GM12878 (cell line): Measurements from ENCODE around the gene NFU1. TPM values are rescaled to one million over a fixed set of nuclear protein-coding genes. Genes with fewer than 3 reads are reported as not detected.

Experiments used
- ATAC-seq: fragments of 200-7000 bp; cut with Tn5 transposase; 3 replicates; pipeline ENCODE4 v1.9.1; 2020; ENCODE audit warnings: mild to moderate bottlenecking, moderate library complexity
- BruUV-seq: library from RNA; stranded (reverse); fragments of 400-500 nt; replicated peaks from 2 replicates; lab custom pipeline; 2021; lab: Mats Ljungman, UMichigan
- CTCF ChIA-PET: fragments of 300-600 bp; sonication (Branson Sonifier 250); formaldehyde crosslinking; extraction: SDS; loops from one replicate; lab custom pipeline; 2021; ENCODE audit warnings: inconsistent platforms; lab: Yijun Ruan, JAX
- POLR2A ChIA-PET: fragments of 350-600 bp; formaldehyde crosslinking; extraction: SDS; loops from one replicate; lab custom pipeline; 2021; ENCODE audit warnings: inconsistent platforms; lab: Charles Lee
- RAD21 ChIA-PET: fragments of 300-600 bp; sonication (Branson Sonifier 250); formaldehyde crosslinking; loops from one replicate; lab custom pipeline; 2023; ENCODE audit warnings: antibody characterized with exemption; ENCODE audit not compliant: unreplicated experiment; lab: Charles Lee
- SMC1A ChIA-PET: fragments of 300-600 bp; sonication (Branson Sonifier 250); formaldehyde crosslinking; loops from one replicate; lab custom pipeline; 2023; ENCODE audit not compliant: unreplicated experiment, uncharacterized antibody; lab: Charles Lee
- DNase-seq: peaks from one replicate; pipeline ENCODE4 v3.0.0-alpha.2; 2011; ENCODE audit warnings: low read depth, low spot score
- FAIRE-seq: peaks from 3 replicates; lab custom pipeline; 2011; peaks lifted over from hg19 to GRCh38; lab: Jason Lieb, UNC
- H2AFZ ChIP-seq: 2 replicates; pipeline ENCODE4 v1.6.0; 2011; ENCODE audit warnings: low read depth, low read length, control low read depth; ENCODE audit not compliant: control insufficient read depth
- H3K27ac ChIP-seq: 2 replicates; pipeline ENCODE4 v1.5.1; 2011; ENCODE audit warnings: control low read depth; ENCODE audit not compliant: control insufficient read depth, insufficient read depth
- H3K27me3 ChIP-seq, 2 experiments: replicated peaks in 1 of 2; 2 replicates each; pipeline versions ENCODE4 v1.6.0 to v1.6.1; 2011; ENCODE audit warnings: low read length in 1 of 2; ENCODE audit not compliant: control insufficient read depth in 2 of 2, insufficient read depth in 2 of 2
- H3K36me3 ChIP-seq, 2 experiments: 2 replicates each; pipeline ENCODE4 v1.5.1; 2011; ENCODE audit warnings: low read length in 1 of 2; ENCODE audit not compliant: control insufficient read depth in 2 of 2, insufficient read depth in 2 of 2
- H3K4me1 ChIP-seq: 2 replicates; pipeline ENCODE4 v1.6.1; 2011; ENCODE audit warnings: mild to moderate bottlenecking, low read length, moderate library complexity, mixed read lengths; ENCODE audit not compliant: control insufficient read depth, insufficient read depth
- H3K4me2 ChIP-seq: 2 replicates; pipeline ENCODE4 v1.6.0; 2011; ENCODE audit warnings: control low read depth; ENCODE audit not compliant: control insufficient read depth, insufficient read depth
- H3K4me3 ChIP-seq: fragments of 200-600 bp; sonication (generic); 2 replicates; pipeline ENCODE4 v1.5.1; 2016
- H3K79me2 ChIP-seq: 2 replicates; pipeline ENCODE4 v1.6.0; 2011; ENCODE audit warnings: low read length; ENCODE audit not compliant: control insufficient read depth, insufficient read depth
- H3K9ac ChIP-seq: 2 replicates; pipeline ENCODE4 v1.8.0; 2011; ENCODE audit warnings: low read length, control low read depth, mixed read lengths; ENCODE audit not compliant: control insufficient read depth, insufficient read depth
- H3K9me3 ChIP-seq: replicated peaks from 3 replicates; pipeline ENCODE4 v1.5.1; 2011; ENCODE audit warnings: mild to moderate bottlenecking, low read length; ENCODE audit not compliant: control insufficient read depth, insufficient read depth
- H4K20me1 ChIP-seq: 2 replicates; pipeline ENCODE4 v1.6.0; 2011; ENCODE audit not compliant: control insufficient read depth, insufficient read depth
- ATF7 ChIP-seq: fragments of 450-650 bp; IDR thresholded peaks from 2 replicates; pipeline ENCODE4 v1.6.1; 2016; ENCODE audit warnings: low read depth, mild to moderate bottlenecking
- BMI1 ChIP-seq: fragments of 450-650 bp; IDR thresholded peaks from 2 replicates; pipeline ENCODE4 v1.6.1; 2016; ENCODE audit warnings: mild to moderate bottlenecking, moderate library complexity, borderline replicate concordance
- CEBPB ChIP-seq, 2 experiments: fragments of 150-350 bp in 1 of 2; IDR thresholded peaks; 2 replicates each; pipeline ENCODE4 v1.6.1; 2012 to 2014; ENCODE audit warnings: low read depth in 2 of 2, low read length in 2 of 2, borderline replicate concordance in 1 of 2, inconsistent platforms in 1 of 2
- EED ChIP-seq: sonication (generic); IDR thresholded peaks from 2 replicates; pipeline ENCODE4 v1.6.1; 2016; ENCODE audit warnings: antibody characterized with exemption, low read depth
- EP300 ChIP-seq, 2 experiments: fragments of 150-350 bp in 1 of 2; IDR thresholded peaks; 2 replicates each; pipeline ENCODE4 v1.6.1; 2011 to 2012; ENCODE audit warnings: low read depth in 2 of 2, low read length in 2 of 2, borderline replicate concordance in 1 of 2, improper control_type of control experiment in 1 of 2, inconsistent platforms in 1 of 2; ENCODE audit not compliant: control insufficient read depth in 1 of 2
- MEF2B ChIP-seq: fragments of 450-650 bp; IDR thresholded peaks from 2 replicates; pipeline ENCODE4 v1.6.1; 2018; ENCODE audit warnings: mild to moderate bottlenecking, moderate library complexity; ENCODE audit not compliant: partially characterized antibody, poor library complexity, severe bottlenecking
- MTA2 ChIP-seq: fragments of 450-650 bp; IDR thresholded peaks from 2 replicates; pipeline ENCODE4 v1.6.1; 2016; ENCODE audit warnings: low read depth, mild to moderate bottlenecking, moderate library complexity
- MXI1 ChIP-seq: fragments of 150-350 bp; IDR thresholded peaks from 2 replicates; pipeline ENCODE4 v1.6.1; 2011; ENCODE audit warnings: low read depth, mild to moderate bottlenecking, inconsistent platforms, low read length, improper control_type of control experiment
- PAX8 ChIP-seq: fragments of 450-650 bp; IDR thresholded peaks from 2 replicates; pipeline ENCODE4 v1.6.1; 2017; ENCODE audit warnings: mild to moderate bottlenecking, moderate library complexity
- SMAD1 ChIP-seq: fragments of 450-650 bp; IDR thresholded peaks from 2 replicates; pipeline ENCODE4 v1.6.1; 2018; ENCODE audit warnings: mild to moderate bottlenecking, low read depth; ENCODE audit not compliant: partially characterized antibody
- SP1 ChIP-seq: IDR thresholded peaks from one replicate; pipeline ENCODE4 v1.6.1; 2011; ENCODE audit warnings: low read depth, low read length
- ZNF687 ChIP-seq: fragments of 450-650 bp; IDR thresholded peaks from 2 replicates; pipeline ENCODE4 v1.6.1; 2017; ENCODE audit warnings: mild to moderate bottlenecking, moderate library complexity
- WGBS: methylation state at CpG from one replicate; pipeline ENCODE4 v1.1.6; 2016; ENCODE audit warnings: low lambda C conversion rate; ENCODE audit not compliant: insufficient replicate concordance, insufficient coverage; ENCODE audit errors: missing lambda C conversion rate; 5-methylcytosine and 5-hydroxymethylcytosine counted together
- in situ Hi-C: fragments of 300-500 bp; cut with MboI; formaldehyde crosslinking; loops from 9 replicates; pipeline ENCODE4 v1.14.3; 2018; ENCODE audit warnings: mixed read lengths
- intact Hi-C: fragments of 100-400 bp; cut with micrococcal nuclease; formaldehyde crosslinking; loops from one replicate; pipeline ENCODE4 v1.14.2; 2022; ENCODE audit not compliant: unreplicated experiment
- polyA plus RNA-seq, 11 experiments: library from polyadenylated mRNA; depleted of rRNA in 4 of 11; unstranded in 6 of 11; stranded (reverse) in 5 of 11; fragments of >200 nt; fragmentation: Nextera tagmentation in 4 of 11; fragmentation: Illumina TruSeq in 1 of 11; extraction: Ambion mirVana in 4 of 11; extraction: Trizol in 1 of 11; gene quantifications; 1 replicate in 1 of 11; 2 replicates in 10 of 11; pipeline versions ENCODE4 v1.2.1 to v1.2.3, GENCODE V29; 2011 to 2016; ENCODE audit warnings: inconsistent platforms in 2 of 11, missing spikeins in 2 of 11, low read depth in 1 of 11
- total RNA-seq, 4 experiments: library from RNA; depleted of rRNA in 3 of 4; stranded (reverse); fragments of >200 nt in 3 of 4; fragmentation: Illumina TruSeq in 1 of 4; extraction: Trizol in 1 of 4; gene quantifications; 2 replicates each; pipeline versions ENCODE4 v1.2.1 to v1.2.3, GENCODE V29; 2013 to 2021

NFU1 gene
- total and polyA plus RNA-seq, 10 of the 15 experiments (the other 5 are each of a cell fraction or from before 2014, with no cell fraction given), result 27.3 to 86.0 (median 41.5) TPM

GRCh38 chr2:69450735-69451416 lies 13.6 kb upstream of the NFU1 start:
- no TSS peak for BruUV-seq
- ATAC-seq, result no peak

More at GRCh38 chr2:69450735-69451416, 13.6 kb upstream of the NFU1 start:
- no peak overlapping the region for H2AFZ ChIP-seq
- no peak overlapping the region for H3K4me2 ChIP-seq
- intact Hi-C loops, result no loop called here
- no peak for FAIRE-seq
- no peaks in the 10 kb centered on the region for H3K79me2 ChIP-seq
- DNase-seq, result no peak
- WGBS, result 70% methylated on average over 6 of the region's 6 CpGs
- no peaks in the 10 kb centered on the region for H4K20me1 ChIP-seq
- CTCF ChIA-PET, result no interaction called here
- no peaks in the 10 kb centered on the region for H3K36me3 ChIP-seq
- SMC1A ChIA-PET, result interaction anchor here (0.8 kb wide), 1 partner anchor 13 kb away, joined by 3 read pairs; the partner anchor contains the start of gene NFU1
- in situ Hi-C loops, result no loop called here
- no peak overlapping the region for H3K4me3 ChIP-seq
- H3K27me3 ChIP-seq, result no peaks in the 10 kb centered on the region
- RAD21 ChIA-PET, result no interaction called here
- no peaks in the 10 kb centered on the region for H3K9me3 ChIP-seq
- peaks cover 9% of the 10 kb centered on the region; the same call in 1 of the 2 replicates for H3K4me1 ChIP-seq
- H3K27ac ChIP-seq, result no peak overlapping the region
- H3K9ac ChIP-seq, result no peak overlapping the region
- TF ChIP-seq EED (no peak), EP300 (IDR thresholded peaks at IDR 0.05; ENCODE audit: borderline replicate concordance in 1 of 2, control insufficient read depth in 1 of 2, low read depth in 2 of 2, low read length in 2 of 2) (no peak), SP1 (no peak), ATF7 (no peak), BMI1 (no peak), MEF2B (no peak), MTA2 (no peak), MXI1 (no peak), SMAD1 (no peak), CEBPB (IDR thresholded peaks at IDR 0.05; ENCODE audit: borderline replicate concordance in 1 of 2, low read depth in 2 of 2, low read length in 2 of 2) (no peak), ZNF687 (no peak), PAX8 (no peak)
- POLR2A ChIA-PET, result no interaction called here
